Type B pancreatic cell (in vitro differentiated cells): Measurements from ENCODE around the gene PCSK9. TPM values are rescaled to one million over a fixed set of nuclear protein-coding genes. Genes with fewer than 3 reads are reported as not detected.
"Not testable (repeated sequence)": the region's sequence is repeated elsewhere in the genome, so short reads cannot be mapped to it uniquely, and the experiment has no call there.

Experiments used
- DNase-seq: peaks from one replicate; pipeline ENCODE4 v3.0.0; 2021; ENCODE audit warnings: mixed read lengths; ENCODE audit not compliant: unreplicated experiment; ENCODE audit errors: extremely low spot score
- H3K27ac Mint-ChIP-seq: 2 replicates; pipeline ENCODE4 v1.8.0; 2021; ENCODE audit warnings: mild to moderate bottlenecking, mixed read lengths
- H3K27me3 Mint-ChIP-seq: 2 replicates; pipeline ENCODE4 v1.8.0; 2021; ENCODE audit warnings: mixed read lengths
- H3K36me3 Mint-ChIP-seq: 2 replicates; pipeline ENCODE4 v1.8.0; 2021; ENCODE audit warnings: mixed read lengths
- H3K4me1 Mint-ChIP-seq: one replicate; pipeline ENCODE4 v1.8.0; 2021; ENCODE audit warnings: mixed read lengths; ENCODE audit not compliant: unreplicated experiment
- H3K4me3 Mint-ChIP-seq: 2 replicates; pipeline ENCODE4 v1.8.0; 2021; ENCODE audit warnings: mild to moderate bottlenecking, mixed read lengths
- H3K9me3 Mint-ChIP-seq: 2 replicates; pipeline ENCODE4 v1.8.0; 2021; ENCODE audit warnings: mixed read lengths
- total RNA-seq: library from RNA; stranded (reverse); gene quantifications from 2 replicates; pipeline ENCODE4 v1.2.1, GENCODE V29; 2021; ENCODE audit warnings: low replicate concordance
- TF ChIP-seq, protein P1 (sequence below): fragments of 200-600 bp; sonication (generic); conservative IDR thresholded peaks from 2 replicates; pipeline ENCODE4 v1.5.0; 2021; ENCODE audit warnings: antibody characterized with exemption, mild to moderate bottlenecking

PCSK9 gene
- total RNA-seq, 1 donor from 2014 or later = 15.3 TPM

GRCh38 chr1:55021942-55022546 is 17.3 kb upstream of the PCSK9 start:
- peaks cover 13% of the 10 kb centered on the region for H3K27me3 Mint-ChIP-seq
- no peaks in the 10 kb centered on the region for H3K36me3 Mint-ChIP-seq
- no peak overlapping the region for H3K4me3 Mint-ChIP-seq
- TF ChIP-seq, protein P1, sequence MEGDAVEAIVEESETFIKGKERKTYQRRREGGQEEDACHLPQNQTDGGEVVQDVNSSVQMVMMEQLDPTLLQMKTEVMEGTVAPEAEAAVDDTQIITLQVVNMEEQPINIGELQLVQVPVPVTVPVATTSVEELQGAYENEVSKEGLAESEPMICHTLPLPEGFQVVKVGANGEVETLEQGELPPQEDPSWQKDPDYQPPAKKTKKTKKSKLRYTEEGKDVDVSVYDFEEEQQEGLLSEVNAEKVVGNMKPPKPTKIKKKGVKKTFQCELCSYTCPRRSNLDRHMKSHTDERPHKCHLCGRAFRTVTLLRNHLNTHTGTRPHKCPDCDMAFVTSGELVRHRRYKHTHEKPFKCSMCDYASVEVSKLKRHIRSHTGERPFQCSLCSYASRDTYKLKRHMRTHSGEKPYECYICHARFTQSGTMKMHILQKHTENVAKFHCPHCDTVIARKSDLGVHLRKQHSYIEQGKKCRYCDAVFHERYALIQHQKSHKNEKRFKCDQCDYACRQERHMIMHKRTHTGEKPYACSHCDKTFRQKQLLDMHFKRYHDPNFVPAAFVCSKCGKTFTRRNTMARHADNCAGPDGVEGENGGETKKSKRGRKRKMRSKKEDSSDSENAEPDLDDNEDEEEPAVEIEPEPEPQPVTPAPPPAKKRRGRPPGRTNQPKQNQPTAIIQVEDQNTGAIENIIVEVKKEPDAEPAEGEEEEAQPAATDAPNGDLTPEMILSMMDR = peak; percentile 96
- peak overlapping the region; percentile 2 for H3K27ac Mint-ChIP-seq
- peak; percentile 89 for DNase-seq
- peaks cover 7% of the 10 kb centered on the region for H3K4me1 Mint-ChIP-seq
- no peaks in the 10 kb centered on the region for H3K9me3 Mint-ChIP-seq

- not testable (repeated sequence) for H3K9me3 Mint-ChIP-seq, H3K27ac Mint-ChIP-seq, H3K4me3 Mint-ChIP-seq, DNase-seq, H3K36me3 Mint-ChIP-seq, H3K4me1 Mint-ChIP-seq
- H3K27me3 Mint-ChIP-seq = peaks cover 12% of the 10 kb centered on the region
These were observed 15.2 kb upstream of the PCSK9 start for GRCh38 chr1:55024163-55024562.

- H3K4me3 Mint-ChIP-seq, H3K36me3 Mint-ChIP-seq, DNase-seq, H3K9me3 Mint-ChIP-seq, H3K4me1 Mint-ChIP-seq: not testable (repeated sequence)
- Mint-ChIP-seq H3K27ac (peak overlapping the region; percentile 47), H3K27me3 (peaks cover 15% of the 10 kb centered on the region)
These were observed 12.7 kb upstream of the PCSK9 start for GRCh38 chr1:55026682-55027081.

- H3K27ac Mint-ChIP-seq, H3K36me3 Mint-ChIP-seq, DNase-seq, H3K4me3 Mint-ChIP-seq, H3K9me3 Mint-ChIP-seq: not testable (repeated sequence)
- Mint-ChIP-seq H3K4me1 (peaks cover 34% of the 10 kb centered on the region), H3K27me3 (peaks cover 23% of the 10 kb centered on the region)
These were observed 8.2 kb upstream of the PCSK9 start for GRCh38 chr1:55031098-55031497.

- Mint-ChIP-seq H3K4me1 (peaks cover 27% of the 10 kb centered on the region), H3K27ac (no peak overlapping the region), H3K27me3 (peaks cover 35% of the 10 kb centered on the region), H3K36me3 (no peaks in the 10 kb centered on the region), H3K9me3 (no peaks in the 10 kb centered on the region), H3K4me3 (no peak overlapping the region)
- DNase-seq = no peak
- TF ChIP-seq, protein P1 = no peak
These were observed 6.1 kb upstream of the PCSK9 start for GRCh38 chr1:55033265-55033614.

- no peak overlapping the region for H3K4me3 Mint-ChIP-seq
- no peaks in the 10 kb centered on the region for H3K36me3 Mint-ChIP-seq
- H3K9me3 Mint-ChIP-seq = no peaks in the 10 kb centered on the region
- TF ChIP-seq, protein P1 = no peak
- DNase-seq = no peak
- H3K27ac Mint-ChIP-seq = no peak overlapping the region
- H3K27me3 Mint-ChIP-seq = peaks cover 48% of the 10 kb centered on the region
- H3K4me1 Mint-ChIP-seq = peaks cover 36% of the 10 kb centered on the region
These were observed 4.7 kb upstream of the PCSK9 start for GRCh38 chr1:55034476-55035133.

GRCh38 chr1:55035904-55036303 is 3.4 kb upstream of the PCSK9 start:
- DNase-seq = no peak
- TF ChIP-seq, protein P1 = peak; percentile 49
- no peak overlapping the region for H3K27ac Mint-ChIP-seq

More at GRCh38 chr1:55035904-55036303, 3.4 kb upstream of the PCSK9 start:
- H3K4me3 Mint-ChIP-seq = no peak overlapping the region
- H3K4me1 Mint-ChIP-seq = peaks cover 42% of the 10 kb centered on the region
- no peaks in the 10 kb centered on the region for H3K36me3 Mint-ChIP-seq
- H3K9me3 Mint-ChIP-seq = no peaks in the 10 kb centered on the region
- peaks cover 57% of the 10 kb centered on the region for H3K27me3 Mint-ChIP-seq
